ENCODE results near the gene APCDD1L. TPM values are rescaled to one million over a fixed set of nuclear protein-coding genes. Genes with fewer than 3 reads are reported as not detected.

The APCDD1L gene
- total RNA-seq, 1 experiment from 2014 or later, result 2.4 TPM

GRCh38 chr20:58450254-58450653 is 64.9 kb downstream of the APCDD1L start (continued):
- TF ChIP-seq NFE2L1 (CRISPR knock-in tag; IDR thresholded peaks at IDR 0.05) (no peak), ARID4B (CRISPR knock-in tag; IDR thresholded peaks at IDR 0.05; ENCODE audit: borderline replicate concordance) (no peak), ELF4 (CRISPR knock-in tag; IDR thresholded peaks at IDR 0.05; ENCODE audit: low read depth) (no peak), ZNF232 (CRISPR knock-in tag; IDR thresholded peaks at IDR 0.05) (no peak)

- TF ChIP-seq, protein P1, sequence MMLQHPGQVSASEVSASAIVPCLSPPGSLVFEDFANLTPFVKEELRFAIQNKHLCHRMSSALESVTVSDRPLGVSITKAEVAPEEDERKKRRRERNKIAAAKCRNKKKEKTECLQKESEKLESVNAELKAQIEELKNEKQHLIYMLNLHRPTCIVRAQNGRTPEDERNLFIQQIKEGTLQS (CRISPR knock-in tag; conservative IDR thresholded peaks at IDR 0.05), result no peak
- TF ChIP-seq CDX4 (CRISPR knock-in tag; IDR thresholded peaks at IDR 0.05; ENCODE audit: borderline replicate concordance) (no peak), FOXP1 (CRISPR knock-in tag; IDR thresholded peaks at IDR 0.05; ENCODE audit: borderline replicate concordance) (no peak), TP53 (CRISPR knock-in tag; IDR thresholded peaks at IDR 0.05) (no peak)
- TF ChIP-seq, protein P2, sequence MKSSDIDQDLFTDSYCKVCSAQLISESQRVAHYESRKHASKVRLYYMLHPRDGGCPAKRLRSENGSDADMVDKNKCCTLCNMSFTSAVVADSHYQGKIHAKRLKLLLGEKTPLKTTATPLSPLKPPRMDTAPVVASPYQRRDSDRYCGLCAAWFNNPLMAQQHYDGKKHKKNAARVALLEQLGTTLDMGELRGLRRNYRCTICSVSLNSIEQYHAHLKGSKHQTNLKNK (CRISPR knock-in tag; IDR thresholded peaks at IDR 0.05), result no peak
These were observed 65.4 kb downstream of the APCDD1L start for GRCh38 chr20:58449681-58450221.

DNA sequence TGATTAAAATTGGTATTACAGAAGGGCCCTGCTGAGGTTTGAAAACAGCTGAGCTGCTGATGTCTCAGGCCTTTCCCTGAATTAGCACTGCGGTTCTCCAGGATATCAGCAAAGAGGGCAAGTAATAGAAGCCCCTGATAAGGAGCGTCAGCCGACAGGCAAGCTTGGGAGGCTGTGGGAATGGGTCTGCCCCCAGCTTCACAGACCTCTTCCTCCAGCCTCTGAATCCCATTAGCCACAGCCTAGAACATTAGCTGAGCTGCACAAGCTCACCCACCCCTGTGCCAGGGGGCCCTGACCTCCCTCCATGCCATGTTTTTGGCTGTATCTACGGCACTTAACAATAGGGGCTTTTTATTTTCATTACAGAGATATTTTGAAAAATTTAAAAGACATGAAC is 66.2 kb downstream of the APCDD1L start:
- no peak for ATAC-seq
- Mint-ChIP-seq H3K4me1 (peaks cover 36% of the 10 kb centered on the region), H3K9me3 (no peaks in the 10 kb centered on the region), H3K4me3 (no peak overlapping the region), H3K36me3 (peaks cover 10% of the 10 kb centered on the region), H3K27me3 (ENCODE audit: low read depth) (no peaks in the 10 kb centered on the region), H3K27ac (0 out of 2 replicates have a peak overlapping the region, but pooled peaks have one; percentile 37)
- CTCF ChIA-PET, result interaction anchor here (0.5 to 3.7 kb wide), 7 partner anchors 28 to 202 kb away, joined by 3 to 25 read pairs (median 4); no protein-coding TSS in a partner anchor
- DNase-seq (ENCODE audit: low spot score), result no peak
- POLR2A ChIA-PET, result interaction anchor here (0.6 kb wide), 1 partner anchor 49 kb away, joined by 6 read pairs; no protein-coding TSS in a partner anchor
- TF ChIP-seq ZNF317 (CRISPR knock-in tag; IDR thresholded peaks at IDR 0.05; ENCODE audit: borderline replicate concordance, low read depth) (no peak), ZNF423 (CRISPR knock-in tag; IDR thresholded peaks at IDR 0.05) (no peak), IRF2 (CRISPR knock-in tag; IDR thresholded peaks at IDR 0.05; ENCODE audit: borderline replicate concordance, low read depth) (no peak), GABPB1 (CRISPR knock-in tag; IDR thresholded peaks at IDR 0.05) (no peak), ZNF671 (CRISPR knock-in tag; IDR thresholded peaks at IDR 0.05) (no peak), PREB (CRISPR knock-in tag; IDR thresholded peaks at IDR 0.05; ENCODE audit: borderline replicate concordance) (no peak), OVOL2 (CRISPR knock-in tag; IDR thresholded peaks at IDR 0.05; ENCODE audit: borderline replicate concordance) (no peak), ZBTB43 (CRISPR knock-in tag; IDR thresholded peaks at IDR 0.05) (no peak)
- TF ChIP-seq, protein P3, sequence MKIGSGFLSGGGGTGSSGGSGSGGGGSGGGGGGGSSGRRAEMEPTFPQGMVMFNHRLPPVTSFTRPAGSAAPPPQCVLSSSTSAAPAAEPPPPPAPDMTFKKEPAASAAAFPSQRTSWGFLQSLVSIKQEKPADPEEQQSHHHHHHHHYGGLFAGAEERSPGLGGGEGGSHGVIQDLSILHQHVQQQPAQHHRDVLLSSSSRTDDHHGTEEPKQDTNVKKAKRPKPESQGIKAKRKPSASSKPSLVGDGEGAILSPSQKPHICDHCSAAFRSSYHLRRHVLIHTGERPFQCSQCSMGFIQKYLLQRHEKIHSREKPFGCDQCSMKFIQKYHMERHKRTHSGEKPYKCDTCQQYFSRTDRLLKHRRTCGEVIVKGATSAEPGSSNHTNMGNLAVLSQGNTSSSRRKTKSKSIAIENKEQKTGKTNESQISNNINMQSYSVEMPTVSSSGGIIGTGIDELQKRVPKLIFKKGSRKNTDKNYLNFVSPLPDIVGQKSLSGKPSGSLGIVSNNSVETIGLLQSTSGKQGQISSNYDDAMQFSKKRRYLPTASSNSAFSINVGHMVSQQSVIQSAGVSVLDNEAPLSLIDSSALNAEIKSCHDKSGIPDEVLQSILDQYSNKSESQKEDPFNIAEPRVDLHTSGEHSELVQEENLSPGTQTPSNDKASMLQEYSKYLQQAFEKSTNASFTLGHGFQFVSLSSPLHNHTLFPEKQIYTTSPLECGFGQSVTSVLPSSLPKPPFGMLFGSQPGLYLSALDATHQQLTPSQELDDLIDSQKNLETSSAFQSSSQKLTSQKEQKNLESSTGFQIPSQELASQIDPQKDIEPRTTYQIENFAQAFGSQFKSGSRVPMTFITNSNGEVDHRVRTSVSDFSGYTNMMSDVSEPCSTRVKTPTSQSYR (CRISPR knock-in tag; IDR thresholded peaks at IDR 0.05), result no peak
- TF ChIP-seq, protein P4, sequence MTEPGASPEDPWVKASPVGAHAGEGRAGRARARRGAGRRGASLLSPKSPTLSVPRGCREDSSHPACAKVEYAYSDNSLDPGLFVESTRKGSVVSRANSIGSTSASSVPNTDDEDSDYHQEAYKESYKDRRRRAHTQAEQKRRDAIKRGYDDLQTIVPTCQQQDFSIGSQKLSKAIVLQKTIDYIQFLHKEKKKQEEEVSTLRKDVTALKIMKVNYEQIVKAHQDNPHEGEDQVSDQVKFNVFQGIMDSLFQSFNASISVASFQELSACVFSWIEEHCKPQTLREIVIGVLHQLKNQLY (CRISPR knock-in tag; IDR thresholded peaks at IDR 0.05), result no peak

More at GRCh38 chr20:58449681-58450221, 65.4 kb downstream of the APCDD1L start:
- CTCF ChIA-PET, result interaction anchor here (0.5 to 1.2 kb wide), 4 partner anchors 15 to 137 kb away, joined by 3 to 5 read pairs (median 4); no protein-coding TSS in a partner anchor
- Mint-ChIP-seq H3K4me1 (peaks cover 40% of the 10 kb centered on the region), H3K27me3 (ENCODE audit: low read depth) (no peaks in the 10 kb centered on the region), H3K27ac (0 out of 2 replicates have a peak overlapping the region, but pooled peaks have one; percentile 34), H3K9me3 (peaks cover 5% of the 10 kb centered on the region), H3K36me3 (peaks cover 8% of the 10 kb centered on the region), H3K4me3 (no peak overlapping the region)
- DNase-seq (ENCODE audit: low spot score), result no peak
- POLR2A ChIA-PET, result no interaction called here
- no peak for ATAC-seq
